ENCODE measurements around the gene GDNF.
"Not testable (repeated sequence)": the region's sequence is repeated elsewhere in the genome, so short reads cannot be mapped to it uniquely, and the experiment has no call there.

The GDNF gene

GRCh38 chr5:37839407-37840052, at the start of gene GDNF:
TSS of gene GDNF (minus strand) at chr5:37840041. CDS start at chr5:37834796, 5,245 bp downstream.
- no peak for DNase-seq (ENCODE audit: low spot score)

DNA sequence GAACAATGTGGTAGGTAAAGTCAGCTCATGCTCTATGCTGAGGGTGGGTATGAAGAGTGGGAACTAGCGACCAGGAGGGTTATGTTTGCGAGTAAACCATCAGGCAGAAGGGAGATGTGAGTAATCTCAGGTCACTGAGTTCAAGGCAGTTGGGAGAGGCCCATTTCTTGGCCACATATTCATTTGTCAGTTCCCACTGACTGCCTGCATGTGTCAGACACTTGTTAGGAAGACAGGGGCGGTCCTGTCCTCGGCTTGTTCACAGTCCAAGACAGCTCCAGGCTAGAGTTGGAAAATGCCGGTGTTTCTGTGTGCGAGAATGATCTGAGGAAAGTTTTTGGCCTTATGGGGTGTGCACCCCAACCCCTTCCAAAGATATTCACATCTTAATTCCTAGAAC, 48.6 kb upstream of the GDNF start:
- no peak for DNase-seq (ENCODE audit: low spot score)

- DNase-seq (ENCODE audit: low spot score), result no peak
Measured at GRCh38 chr5:37886242-37886905, 46.5 kb upstream of the GDNF start.

- no peak for DNase-seq (ENCODE audit: low spot score)
Measured at GRCh38 chr5:37882636-37883035, 42.8 kb upstream of the GDNF start.

DNA sequence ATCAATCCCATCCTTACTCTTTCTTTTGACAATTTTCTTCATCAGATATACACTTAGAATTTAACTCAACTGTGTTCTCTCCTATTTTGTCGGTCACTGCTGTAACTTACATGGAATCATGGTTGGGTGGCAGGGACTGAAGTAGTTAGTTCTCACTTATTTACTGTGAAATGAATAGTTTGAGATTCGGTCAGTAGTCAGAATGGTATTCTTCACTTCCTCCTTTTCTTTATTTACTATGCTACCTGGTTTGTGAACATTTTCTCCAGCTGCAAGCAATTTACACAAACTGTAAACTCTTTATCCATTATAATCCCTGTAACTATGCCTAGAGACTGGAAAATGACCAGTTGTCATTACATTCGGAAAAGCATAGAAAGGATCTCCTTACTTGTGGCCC, 41.5 kb upstream of the GDNF start:
- no peak for DNase-seq (ENCODE audit: low spot score)

- DNase-seq (ENCODE audit: low spot score), result no peak
Measured at GRCh38 chr5:37876943-37877342, 37.1 kb upstream of the GDNF start.

- DNase-seq (ENCODE audit: low spot score), result no peak
Measured at GRCh38 chr5:37876245-37876644, 36.4 kb upstream of the GDNF start.

GRCh38 chr5:37875051-37875787, 35.4 kb upstream of the GDNF start:
- no peak for DNase-seq (ENCODE audit: low spot score)

DNA sequence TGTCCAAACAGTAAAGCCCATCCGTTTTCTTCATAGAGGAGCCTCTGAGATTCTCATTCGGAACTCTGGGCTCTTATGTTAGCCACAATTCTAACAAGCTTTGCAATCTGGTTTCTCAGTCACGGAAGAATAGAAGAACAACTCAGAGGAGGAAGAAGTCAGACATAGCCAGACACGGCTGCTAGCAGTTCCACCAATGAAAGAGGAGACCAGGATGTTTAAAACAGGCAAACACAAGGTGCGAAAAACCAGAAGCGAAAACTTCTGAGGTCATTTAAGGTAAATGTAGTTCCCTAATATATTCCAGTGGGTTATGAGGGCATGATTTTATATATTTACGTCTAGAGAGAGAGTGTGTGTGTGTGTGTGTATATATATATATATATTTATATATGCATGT, 34.1 kb upstream of the GDNF start:
- no peak for DNase-seq (ENCODE audit: low spot score)

- DNase-seq (ENCODE audit: low spot score), result no peak
Measured at GRCh38 chr5:37871023-37871815, 31.4 kb upstream of the GDNF start.

DNA sequence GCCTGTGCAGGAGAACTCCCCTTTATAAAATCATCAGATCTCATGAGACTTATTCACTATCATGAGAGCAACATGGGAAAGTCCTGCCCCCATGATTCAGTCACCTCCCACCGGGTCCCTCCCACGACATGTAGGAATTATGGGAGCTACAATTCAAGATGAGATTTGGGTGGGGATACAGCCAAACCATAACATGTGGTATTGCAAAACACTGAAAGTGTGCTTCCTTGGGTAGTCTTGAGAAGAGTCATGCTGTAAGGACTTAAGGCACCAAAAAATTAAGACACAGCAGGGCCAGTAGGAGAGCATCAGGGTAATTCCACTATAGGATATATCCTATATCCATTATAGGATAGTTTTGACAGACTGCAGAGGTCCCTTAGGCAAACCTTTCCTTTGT, 29.4 kb upstream of the GDNF start:
- DNase-seq (ENCODE audit: low spot score), result no peak

GRCh38 chr5:37867654-37868053, 27.8 kb upstream of the GDNF start:
- no peak for DNase-seq (ENCODE audit: low spot score)

DNA sequence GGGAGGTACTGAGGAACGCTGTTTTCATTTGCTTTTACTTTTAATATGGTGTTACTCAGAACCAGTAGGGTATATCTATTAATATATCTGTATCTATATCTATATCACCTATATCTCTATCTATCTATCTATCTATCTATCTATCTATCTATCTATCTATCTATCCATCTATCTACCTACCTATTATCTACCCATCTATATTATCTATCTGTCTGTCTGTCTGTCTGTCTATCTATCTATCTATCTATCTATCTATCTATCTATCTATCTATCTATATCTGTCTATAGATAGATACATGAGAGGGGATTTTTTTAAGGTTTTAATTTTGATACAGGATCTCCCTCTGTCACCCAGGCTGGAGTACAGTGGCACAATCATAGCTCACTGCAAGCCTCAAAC, 23.1 kb upstream of the GDNF start:
- DNase-seq (ENCODE audit: low spot score), result not testable (repeated sequence)

GRCh38 chr5:37860206-37860605, 20.4 kb upstream of the GDNF start:
- DNase-seq (ENCODE audit: low spot score), result no peak

- DNase-seq (ENCODE audit: low spot score), result no peak
Measured at GRCh38 chr5:37859805-37860204, 20.0 kb upstream of the GDNF start.

- no peak for DNase-seq (ENCODE audit: low spot score)
Measured at GRCh38 chr5:37858250-37858649, 18.4 kb upstream of the GDNF start.

DNA sequence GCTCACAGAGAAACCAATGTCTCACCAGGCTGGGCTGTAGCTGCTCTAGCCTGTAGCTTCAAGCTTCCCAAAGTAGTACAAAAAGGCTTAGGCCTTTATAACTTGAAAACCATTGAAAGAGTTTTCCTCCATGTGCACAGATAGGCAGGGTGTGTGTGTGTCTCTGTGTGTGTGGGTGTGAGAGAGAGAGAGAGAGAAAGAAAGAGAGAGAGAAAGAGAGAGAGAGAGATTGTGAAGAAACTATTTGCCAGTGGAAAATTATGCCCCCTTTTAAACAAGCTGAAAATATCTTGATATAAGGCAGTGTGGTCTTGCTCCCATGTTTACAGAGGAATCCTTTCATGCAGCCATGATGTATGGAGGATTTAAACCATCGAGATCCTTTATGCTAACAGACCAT, 17.9 kb upstream of the GDNF start:
- DNase-seq (ENCODE audit: low spot score), result no peak

- no peak for DNase-seq (ENCODE audit: low spot score)
Measured at GRCh38 chr5:37855438-37855837, 15.6 kb upstream of the GDNF start.

- DNase-seq (ENCODE audit: low spot score), result no peak
Measured at GRCh38 chr5:37851305-37851704, 11.5 kb upstream of the GDNF start.

DNA sequence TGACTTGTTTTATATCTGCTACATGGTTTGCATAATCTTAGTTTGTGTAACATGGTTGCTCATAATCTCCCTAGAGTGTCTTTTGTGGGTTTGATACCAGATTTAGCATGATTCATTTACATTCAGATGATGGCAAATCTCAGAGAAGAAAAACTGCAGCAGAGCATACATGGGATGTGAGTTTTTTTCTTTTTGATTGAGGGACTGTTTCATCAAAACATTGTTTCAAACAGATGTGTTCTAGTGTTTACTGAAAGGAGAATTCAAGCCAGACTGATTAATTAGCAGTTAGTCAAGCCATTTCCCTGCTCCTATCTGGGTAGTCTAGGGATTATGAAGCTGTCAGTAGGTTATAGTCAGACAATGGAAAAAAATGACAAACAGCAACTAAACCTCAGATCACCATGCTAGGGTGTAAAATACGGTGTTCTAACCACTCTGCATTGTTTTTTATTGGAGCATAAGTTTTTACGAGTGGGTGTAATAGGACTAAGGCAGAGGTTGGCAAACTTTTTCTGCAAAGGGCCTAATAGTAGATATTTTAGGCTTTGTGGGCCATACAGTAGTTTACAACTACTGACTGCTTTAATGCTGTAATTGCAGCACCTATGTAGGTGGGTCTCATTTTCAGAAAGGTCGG, 10.5 kb upstream of the GDNF start:
- DNase-seq (ENCODE audit: low spot score), result no peak

DNA sequence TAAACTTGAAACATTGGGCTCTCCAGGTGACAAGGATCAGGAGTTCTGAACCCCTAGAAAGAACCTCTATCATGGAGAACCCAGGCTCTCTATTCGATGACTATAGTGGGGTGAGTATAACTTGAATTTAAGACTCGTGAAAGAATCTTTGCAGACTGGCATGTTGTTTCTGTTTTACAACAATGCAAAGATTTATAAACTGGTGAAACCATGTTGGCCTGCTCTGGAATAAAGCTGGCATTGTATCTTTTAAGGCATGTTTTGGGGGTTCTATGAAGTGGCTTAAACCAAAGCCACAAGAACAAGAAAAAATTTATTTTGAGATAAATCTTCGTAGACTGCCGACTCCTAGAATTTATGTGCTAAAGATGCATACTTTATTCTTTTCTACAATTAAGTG, 9.8 kb upstream of the GDNF start:
- DNase-seq (ENCODE audit: low spot score), result no peak

GRCh38 chr5:37847978-37848425, 8.2 kb upstream of the GDNF start:
- DNase-seq (ENCODE audit: low spot score), result no peak

Measured in hematopoietic multipotent progenitor cell treated with erythropoietin and hydrocortisone succinate and interleukin-3 and kit ligand, for 17 days (in vitro differentiated cells).